Activated gamma-delta T cell treated with Interleukin-2 at 50 U/mL for 16 hours (primary cell): ENCODE data around the gene ACOX2.

Source experiments
- DNase-seq: peaks from one replicate; pipeline ENCODE4 v3.0.0-alpha.2; 2020

Gene ACOX2

DNA sequence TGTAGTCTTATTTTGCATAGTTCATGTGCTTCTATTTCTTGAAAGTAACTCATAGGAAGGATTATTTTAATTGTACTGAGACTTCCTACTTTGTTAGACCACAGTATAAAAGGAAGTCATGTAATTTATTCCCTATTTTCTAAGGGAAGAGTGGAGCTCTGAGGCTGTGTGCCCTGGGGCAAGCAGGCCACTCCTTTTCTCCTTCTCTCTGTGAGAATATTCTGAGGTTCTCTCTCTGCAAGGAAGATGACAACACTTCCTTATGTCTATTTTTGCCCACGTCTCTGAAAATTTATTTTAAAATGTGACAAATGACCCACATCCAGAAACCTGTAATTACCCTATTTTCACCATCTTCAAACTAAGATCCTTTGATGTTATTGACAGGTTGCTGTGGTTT, 34.1 kb downstream of the ACOX2 start:
- no peak for DNase-seq

DNA sequence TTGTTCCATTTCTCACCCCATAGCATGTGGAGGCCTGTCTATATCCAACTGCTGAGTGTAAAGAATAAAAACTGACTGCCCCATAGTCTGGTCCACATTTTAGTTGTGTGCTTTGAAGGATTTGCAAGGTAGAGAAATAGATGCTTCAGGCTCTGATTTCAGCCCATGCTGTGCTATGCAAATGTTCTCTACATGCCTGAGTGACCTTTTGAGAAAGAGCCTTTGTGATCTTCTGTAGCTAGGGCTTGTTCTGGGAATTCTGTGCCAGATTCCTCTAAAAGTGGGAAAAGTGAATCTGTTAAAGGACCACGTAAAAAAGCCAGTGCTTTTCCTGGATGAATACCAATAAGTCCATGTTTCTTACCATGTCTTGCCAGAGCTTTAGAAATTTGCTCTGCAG, 39.9 kb downstream of the ACOX2 start:
- DNase-seq = no peak

- no peak for DNase-seq
Measured at GRCh38 chr3:58496206-58496857, 40.7 kb downstream of the ACOX2 start.

GRCh38 chr3:58495101-58495500, 41.9 kb downstream of the ACOX2 start:
- no peak for DNase-seq

GRCh38 chr3:58494107-58494506, 42.9 kb downstream of the ACOX2 start:
- DNase-seq = no peak

DNA sequence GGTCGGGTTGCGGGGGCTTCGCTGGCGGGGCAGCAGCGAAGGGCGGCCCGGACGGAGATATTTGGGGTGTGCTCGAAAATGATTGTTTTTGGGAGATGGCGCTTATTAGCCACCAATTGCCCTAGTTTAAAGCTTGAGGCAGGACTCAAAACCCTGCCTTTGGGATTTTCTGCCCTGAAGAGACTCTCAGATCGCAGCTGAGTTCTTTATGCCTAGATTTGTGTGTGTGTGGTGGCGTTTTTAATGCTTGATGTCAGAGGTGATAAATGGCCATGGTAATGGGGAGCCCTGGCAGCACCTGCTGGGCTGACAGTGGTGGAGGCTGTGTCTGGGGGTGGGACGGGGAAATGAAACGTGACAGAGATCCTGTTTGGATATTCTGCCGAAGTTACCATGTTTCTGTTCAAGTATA, 44.5 kb downstream of the ACOX2 start:
- DNase-seq = peak; percentile 8

- DNase-seq = peak; percentile 82
Measured at GRCh38 chr3:58491506-58492402, 45.2 kb downstream of the ACOX2 start, which contains the start of gene KCTD6. Gene KCTD6 (plus strand): TSS chr3:58492096. CDS start chr3:58498756, 6,660 bp downstream.

GRCh38 chr3:58490860-58491501, 46.0 kb downstream of the ACOX2 start:
- no peak for DNase-seq

DNA sequence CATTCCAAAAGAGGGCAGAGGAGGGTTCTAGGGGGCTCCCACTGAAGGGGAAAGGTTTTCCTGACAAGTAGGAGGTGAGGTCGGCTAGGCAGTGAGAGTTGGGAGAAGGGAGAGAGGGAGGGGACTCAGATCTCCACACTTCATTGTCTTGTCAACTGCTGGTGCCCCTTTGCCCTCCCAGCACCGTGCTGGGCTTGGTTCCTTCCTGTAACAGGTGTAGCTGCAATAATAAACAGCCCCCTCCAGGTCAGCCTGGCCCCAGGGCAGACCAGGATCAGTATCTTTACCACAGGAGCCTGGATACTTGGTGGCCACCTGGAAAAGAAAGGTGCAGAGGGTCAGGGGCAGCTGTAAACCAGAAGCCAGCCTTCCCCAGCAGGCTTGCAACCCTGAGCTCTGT, 48.0 kb downstream of the ACOX2 start:
- DNase-seq = no peak

DNA sequence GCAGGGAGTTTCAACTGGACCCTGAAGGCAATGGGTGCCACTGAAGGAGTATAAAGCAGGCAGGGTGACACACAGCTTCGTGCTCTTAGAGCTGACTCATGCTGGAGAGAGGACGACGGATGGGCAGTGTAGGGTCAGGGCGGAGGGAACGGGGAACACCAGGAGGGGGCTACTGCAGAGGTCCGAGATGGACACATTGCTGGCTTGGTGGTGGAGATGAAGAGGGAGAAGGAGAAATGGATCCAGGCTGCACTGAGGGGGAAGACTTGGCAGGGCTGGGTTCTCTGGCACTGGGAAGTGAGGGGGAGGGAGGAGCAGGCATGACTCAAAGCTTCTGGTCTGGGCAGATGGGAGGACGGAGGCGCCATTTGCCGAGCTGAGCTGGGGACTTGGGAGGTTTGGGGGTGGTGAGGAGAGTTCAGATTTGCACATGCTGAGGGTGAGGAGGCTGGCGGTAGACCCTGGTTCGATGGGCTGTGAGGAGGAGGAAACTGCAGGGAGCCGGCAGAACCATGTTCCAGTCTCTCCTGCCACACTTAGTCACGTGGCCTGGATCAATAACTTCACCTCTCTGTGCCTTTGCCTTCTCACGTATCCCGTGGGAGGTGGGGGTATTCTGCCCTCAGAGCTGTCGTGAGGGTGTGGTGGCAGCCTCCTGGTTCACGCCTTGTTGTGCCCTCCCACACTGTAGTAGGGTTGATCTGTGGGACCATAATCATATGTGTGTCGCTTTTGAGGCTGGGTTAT, 49.7 kb downstream of the ACOX2 start:
- no peak for DNase-seq

GRCh38 chr3:58485801-58486435, 51.1 kb downstream of the ACOX2 start:
- no peak for DNase-seq

DNA sequence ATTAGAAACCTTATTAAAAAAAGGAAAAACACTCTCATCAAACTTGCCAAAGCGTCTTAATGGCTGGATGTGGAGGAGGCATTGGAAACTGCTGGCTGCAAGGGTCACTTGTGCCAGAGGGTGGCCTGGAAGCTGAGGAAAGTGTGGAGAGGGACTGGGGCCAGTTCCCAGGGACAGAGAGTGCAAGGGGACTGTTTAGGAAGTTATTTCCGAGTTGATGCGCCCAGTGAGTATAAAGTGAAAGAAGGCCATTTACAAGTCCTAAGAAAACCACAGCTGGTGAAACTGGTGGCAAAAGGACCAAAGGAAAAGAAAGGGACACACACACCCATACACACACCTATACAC, 52.3 kb downstream of the ACOX2 start:
- no peak for DNase-seq

- no peak for DNase-seq
Measured at GRCh38 chr3:58484045-58484721, 52.8 kb downstream of the ACOX2 start.

GRCh38 chr3:58482917-58483636, 53.9 kb downstream of the ACOX2 start:
- DNase-seq = no peak

DNA sequence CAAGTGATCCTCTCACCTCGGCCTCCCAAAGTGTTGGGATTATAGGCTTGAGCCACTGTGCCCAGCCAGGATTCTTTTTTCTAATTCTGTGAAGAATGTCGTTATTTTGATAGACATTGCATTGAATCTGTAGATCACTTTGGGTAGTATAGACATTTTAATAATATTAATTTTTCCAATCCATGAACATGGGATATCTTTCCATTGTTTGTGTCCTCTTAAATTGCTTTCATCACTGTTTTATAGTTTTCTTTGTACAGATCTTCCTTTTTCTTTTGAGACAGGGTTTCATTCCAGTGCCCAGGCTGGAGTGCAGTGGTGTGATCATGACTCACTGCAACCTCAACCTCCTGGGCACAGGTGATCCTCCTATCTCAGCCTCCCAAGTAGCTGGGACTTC, 56.7 kb downstream of the ACOX2 start:
- no peak for DNase-seq

GRCh38 chr3:58478781-58479180, 58.2 kb downstream of the ACOX2 start:
- DNase-seq = no peak

GRCh38 chr3:58474967-58475578, 61.9 kb downstream of the ACOX2 start:
- DNase-seq = no peak

DNA sequence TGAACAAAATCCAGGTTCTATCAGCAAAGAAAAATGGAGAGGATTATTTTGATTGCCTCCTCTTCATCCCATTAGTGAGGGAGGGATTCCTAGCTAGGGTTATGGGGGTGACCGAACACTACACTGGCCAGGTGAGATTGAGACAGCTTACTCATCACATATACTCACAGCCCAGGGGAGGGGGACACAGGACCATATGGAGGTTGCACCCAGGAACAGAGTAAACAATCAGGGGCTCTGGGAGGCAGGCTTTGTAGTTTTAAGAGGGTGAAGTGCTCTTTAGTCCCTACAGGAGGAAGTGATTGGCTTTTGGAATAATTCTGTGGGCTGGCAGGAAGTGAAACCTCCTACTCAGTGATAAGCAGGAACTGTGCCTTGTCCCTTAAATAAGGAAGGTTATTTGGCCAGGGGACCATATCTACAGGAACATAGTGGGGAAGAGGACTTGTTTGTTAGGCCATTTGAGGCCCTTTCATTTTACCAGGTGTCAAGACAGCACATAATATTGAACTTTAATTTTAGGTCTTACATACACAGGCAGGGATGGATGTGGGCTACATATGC, 62.6 kb downstream of the ACOX2 start:
- DNase-seq = no peak

DNA sequence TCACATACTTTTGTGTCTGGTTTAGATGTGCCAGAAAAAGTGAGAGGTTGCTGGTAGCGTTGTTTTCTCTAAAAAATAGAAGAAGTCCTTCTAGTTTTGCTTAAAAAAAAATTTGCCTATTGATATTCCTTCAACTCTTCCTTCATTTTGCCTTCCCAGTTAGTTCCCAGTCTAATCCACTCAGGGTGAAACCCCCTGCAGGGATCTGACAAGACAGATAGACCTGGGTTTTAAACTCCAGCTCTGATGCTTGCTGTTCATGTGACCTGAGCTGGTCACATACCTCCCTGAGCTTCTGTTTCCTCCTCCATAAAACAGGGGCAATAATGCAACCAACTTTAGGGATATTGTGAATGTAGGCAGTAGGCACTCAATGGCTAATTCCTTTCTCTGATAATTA, 63.7 kb downstream of the ACOX2 start:
- no peak for DNase-seq
